Endodermal cell (in vitro differentiated cells): ENCODE results near the gene CACNA1F. TPM values are rescaled to one million over a fixed set of nuclear protein-coding genes. Genes with fewer than 3 reads are reported as not detected.

ENCODE experiments used
- DNase-seq: peaks from one replicate; pipeline ENCODE4 v3.0.0-alpha.2; 2017
- H3K27ac ChIP-seq: 2 replicates; pipeline ENCODE4 v1.5.1; 2013; ENCODE audit warnings: mild to moderate bottlenecking, low read depth, low read length, moderate library complexity
- H3K27me3 ChIP-seq: 2 replicates; pipeline ENCODE4 v1.6.1; 2013; ENCODE audit warnings: mild to moderate bottlenecking, low read length, moderate library complexity; ENCODE audit not compliant: insufficient read depth, control insufficient read depth, poor library complexity, severe bottlenecking
- H3K36me3 ChIP-seq: 2 replicates; pipeline ENCODE4 v1.7.0; 2013; ENCODE audit warnings: mild to moderate bottlenecking, low read length, moderate library complexity; ENCODE audit not compliant: control insufficient read depth, insufficient read depth
- H3K4me1 ChIP-seq: one replicate; pipeline ENCODE4 v1.7.0; 2013; ENCODE audit warnings: low read length; ENCODE audit not compliant: control insufficient read depth, insufficient read depth
- H3K4me3 ChIP-seq: 2 replicates; pipeline ENCODE4 v1.5.1; 2013; ENCODE audit warnings: mild to moderate bottlenecking, low read length, moderate library complexity
- H3K9ac ChIP-seq: 2 replicates; pipeline ENCODE4 v1.6.1; 2013; ENCODE audit warnings: mild to moderate bottlenecking, low read length, moderate library complexity; ENCODE audit not compliant: poor library complexity, severe bottlenecking; ENCODE audit errors: extremely low read depth
- H3K9me3 ChIP-seq: 2 replicates; pipeline ENCODE4 v1.6.1; 2013; ENCODE audit warnings: mild to moderate bottlenecking, low read length, moderate library complexity; ENCODE audit not compliant: control insufficient read depth
- H3K27ac Mint-ChIP-seq: 2 replicates; pipeline ENCODE4 v1.8.0; 2020; ENCODE audit warnings: mixed read lengths
- H3K27me3 Mint-ChIP-seq: 2 replicates; pipeline ENCODE4 v1.8.0; 2021; ENCODE audit warnings: mild to moderate bottlenecking, mixed read lengths; ENCODE audit not compliant: insufficient read depth
- H3K36me3 Mint-ChIP-seq: 2 replicates; pipeline ENCODE4 v1.8.0; 2020; ENCODE audit warnings: low read depth, mixed read lengths
- H3K4me1 Mint-ChIP-seq: 2 replicates; pipeline ENCODE4 v1.8.0; 2020; ENCODE audit warnings: mixed read lengths
- H3K4me3 Mint-ChIP-seq: 2 replicates; pipeline ENCODE4 v1.8.0; 2020; ENCODE audit warnings: mild to moderate bottlenecking, moderate library complexity, mixed read lengths
- H3K9me3 Mint-ChIP-seq: 2 replicates; pipeline ENCODE4 v1.8.0; 2020; ENCODE audit warnings: mild to moderate bottlenecking, mixed read lengths
- whole genome bisulfite sequencing, 2 experiments: methylation state at CpG; one replicate each; pipeline versions ENCODE4 v1.1.5 to v1.1.7; 2013; ENCODE audit warnings: missing lambda C conversion rate in 2 of 2, mixed read lengths in 1 of 2; ENCODE audit not compliant: insufficient coverage in 1 of 2, insufficient read length in 1 of 2; 5-methylcytosine and 5-hydroxymethylcytosine counted together
- long read RNA-seq, 4 experiments: library from polyadenylated mRNA in 2 of 4; library from RNA in 1 of 4; library from capped mRNA in 1 of 4; stranded (forward) in 3 of 4; unstranded in 1 of 4; transcript quantifications; one replicate each; pipeline ENCODE4 v2.0.0, GENCODE V29; 2020 to 2021; ENCODE audit warnings: inconsistent platforms in 1 of 4
- polyA plus RNA-seq, 2 experiments: library from polyadenylated mRNA; stranded (reverse); fragments of 50-300 nt; gene quantifications; one replicate each; pipeline ENCODE4 v1.2.3, GENCODE V29; 2013
- total RNA-seq, 2 donors: library from RNA; stranded (reverse); fragmentation: NEBNext Ultra II Directional in 1 of 2; extraction: Animal tissue kit (Norgen Biotek cat#: 25700) in 1 of 2; gene quantifications; 2 replicates in 1 of 2; 3 replicates in 1 of 2; pipeline ENCODE4 v1.2.1, GENCODE V29; 2021
- TF ChIP-seq, protein P1 (sequence below): fragments of 200-600 bp; sonication (generic); conservative IDR thresholded peaks from 2 replicates; pipeline ENCODE4 v1.5.0; 2021; ENCODE audit warnings: antibody characterized with exemption, mild to moderate bottlenecking

CACNA1F gene
- under 1 TPM; 0.42 to 0.70 TPM for total RNA-seq
- 0.43 TPM for polyA plus RNA-seq (2013, experiment 1 of 2)
- 0.46 TPM for polyA plus RNA-seq (2013, experiment 2 of 2)
- long read RNA-seq, experiment 1, partial matches to known transcripts, result 0 of 1 reads
- long read RNA-seq, experiment 1, other reads (novel, unspliced or antisense), result 1 of 1 reads
- long read RNA-seq, experiment 2, partial matches to known transcripts, result 0 of 1 reads
- long read RNA-seq, experiment 2, other reads (novel, unspliced or antisense), result 1 of 1 reads
- long read RNA-seq, experiment 3, partial matches to known transcripts, result 1 of 2 reads
- long read RNA-seq, experiment 3, other reads (novel, unspliced or antisense), result 1 of 2 reads
- long read RNA-seq, experiment 4, result 0 reads

DNA sequence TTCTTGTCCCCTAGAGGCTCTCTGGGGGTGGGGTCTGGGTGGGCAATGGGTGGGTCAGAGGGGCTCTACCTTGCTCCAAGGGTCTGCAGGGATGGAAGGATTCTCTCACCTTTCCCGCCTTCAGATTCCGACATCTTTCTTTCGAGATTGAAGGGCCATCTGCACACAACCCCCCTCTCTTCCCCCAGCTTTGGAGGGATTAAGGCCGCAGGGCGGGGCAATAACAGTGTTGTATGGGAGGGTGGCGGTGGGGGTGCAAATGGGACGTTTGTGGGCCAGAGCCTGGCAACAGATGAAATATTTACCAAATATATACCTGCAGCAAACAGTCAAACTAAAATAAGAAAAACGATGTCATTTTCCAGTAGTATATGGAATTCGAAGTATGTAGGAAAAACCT, at the start of gene CACNA1F:
CACNA1F (minus strand) TSS at position 165 of the 400 bp plus-strand sequence; CDS start at position 134, 31 bp downstream.
- no CpG with 5 or more reads among the region's 9 CpGs for WGBS, 2 experiments
- Mint-ChIP-seq H3K27ac (no peak within 1 kb of the TSS), H3K4me3 (no peak within 1 kb of the TSS), H3K4me1 (no peaks in the 10 kb centered on the region), H3K9me3 (peaks cover 61% of the 10 kb centered on the region), H3K27me3 (peaks cover 3% of the 10 kb centered on the region), H3K36me3 (no peaks in the 10 kb centered on the region)
- Histone ChIP-seq H3K9me3 (no peaks in the 10 kb centered on the region), H3K36me3 (no peaks in the 10 kb centered on the region), H3K27me3 (no peaks in the 10 kb centered on the region), H3K27ac (no peak within 1 kb of the TSS), H3K4me1 (no peaks in the 10 kb centered on the region), H3K4me3 (no peak within 1 kb of the TSS), H3K9ac (no peak within 1 kb of the TSS)
- DNase-seq, result no peak
- TF ChIP-seq, protein P1, sequence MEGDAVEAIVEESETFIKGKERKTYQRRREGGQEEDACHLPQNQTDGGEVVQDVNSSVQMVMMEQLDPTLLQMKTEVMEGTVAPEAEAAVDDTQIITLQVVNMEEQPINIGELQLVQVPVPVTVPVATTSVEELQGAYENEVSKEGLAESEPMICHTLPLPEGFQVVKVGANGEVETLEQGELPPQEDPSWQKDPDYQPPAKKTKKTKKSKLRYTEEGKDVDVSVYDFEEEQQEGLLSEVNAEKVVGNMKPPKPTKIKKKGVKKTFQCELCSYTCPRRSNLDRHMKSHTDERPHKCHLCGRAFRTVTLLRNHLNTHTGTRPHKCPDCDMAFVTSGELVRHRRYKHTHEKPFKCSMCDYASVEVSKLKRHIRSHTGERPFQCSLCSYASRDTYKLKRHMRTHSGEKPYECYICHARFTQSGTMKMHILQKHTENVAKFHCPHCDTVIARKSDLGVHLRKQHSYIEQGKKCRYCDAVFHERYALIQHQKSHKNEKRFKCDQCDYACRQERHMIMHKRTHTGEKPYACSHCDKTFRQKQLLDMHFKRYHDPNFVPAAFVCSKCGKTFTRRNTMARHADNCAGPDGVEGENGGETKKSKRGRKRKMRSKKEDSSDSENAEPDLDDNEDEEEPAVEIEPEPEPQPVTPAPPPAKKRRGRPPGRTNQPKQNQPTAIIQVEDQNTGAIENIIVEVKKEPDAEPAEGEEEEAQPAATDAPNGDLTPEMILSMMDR, result no peak

DNA sequence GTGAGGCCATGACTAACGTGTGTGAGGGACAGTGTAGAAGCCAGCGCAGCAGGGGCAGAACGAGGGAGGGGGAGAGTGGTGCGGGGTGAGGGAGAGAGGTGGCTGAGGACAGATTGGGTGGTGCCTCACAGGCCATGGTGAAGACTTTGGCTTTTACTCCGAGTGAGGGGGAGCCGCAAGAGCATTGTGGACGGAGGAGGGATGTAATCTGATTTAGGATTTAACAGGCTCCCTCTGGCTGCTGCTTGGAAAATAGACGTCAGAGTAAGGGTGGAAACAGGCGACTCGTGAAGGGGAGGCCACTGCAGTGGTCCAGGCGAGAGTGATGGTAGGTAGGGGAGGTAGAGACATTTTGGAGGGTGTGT, 49.5 kb upstream of the CACNA1F start:
- Histone ChIP-seq H3K36me3 (no peaks in the 10 kb centered on the region), H3K9me3 (no peaks in the 10 kb centered on the region), H3K4me1 (no peaks in the 10 kb centered on the region), H3K27me3 (no peaks in the 10 kb centered on the region), H3K9ac (no peak overlapping the region), H3K27ac (no peak overlapping the region), H3K4me3 (no peak overlapping the region)
- WGBS, 2 experiments, result 20 to 23% methylated on average over 1 to 10 of the region's 11 CpGs
- Mint-ChIP-seq H3K4me3 (peak overlapping the region; percentile 10), H3K36me3 (peaks cover 1% of the 10 kb centered on the region), H3K27ac (peak overlapping the region; percentile 90), H3K9me3 (peaks cover 65% of the 10 kb centered on the region), H3K4me1 (peaks cover 4% of the 10 kb centered on the region), H3K27me3 (no peaks in the 10 kb centered on the region)
- TF ChIP-seq, protein P1, result peak; percentile 59
- peak; percentile 82 for DNase-seq

DNA sequence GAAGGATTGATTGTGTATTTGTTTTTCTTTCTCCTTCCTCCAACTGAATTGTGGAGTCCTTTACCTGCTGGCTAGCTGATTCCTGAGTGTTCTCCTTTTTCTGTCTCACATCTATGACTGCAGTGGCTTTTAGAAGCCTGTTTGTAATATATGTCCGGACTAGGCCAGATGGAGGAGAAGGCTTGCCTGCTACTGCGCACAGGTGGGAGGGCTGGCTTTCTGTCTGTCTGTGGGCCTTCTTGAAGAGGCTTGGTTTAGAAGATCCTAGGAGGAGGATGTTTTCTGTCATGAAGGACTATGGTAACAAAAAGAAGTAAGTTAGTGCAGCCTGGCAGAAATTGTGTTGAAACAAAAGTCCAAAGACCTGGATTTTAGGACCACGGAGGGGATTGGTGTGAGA, 44.9 kb upstream of the CACNA1F start:
- Mint-ChIP-seq H3K4me3 (no peak overlapping the region), H3K36me3 (no peaks in the 10 kb centered on the region), H3K9me3 (peaks cover 82% of the 10 kb centered on the region), H3K27me3 (no peaks in the 10 kb centered on the region), H3K27ac (no peak overlapping the region), H3K4me1 (peaks cover 6% of the 10 kb centered on the region)
- no peak overlapping the region for H3K4me3 ChIP-seq
- DNase-seq, result no peak
- H3K9ac ChIP-seq, result no peak overlapping the region
- TF ChIP-seq, protein P1, result no peak
- H3K4me1 ChIP-seq, result no peaks in the 10 kb centered on the region
- H3K27me3 ChIP-seq, result no peaks in the 10 kb centered on the region
- H3K9me3 ChIP-seq, result no peaks in the 10 kb centered on the region
- no peaks in the 10 kb centered on the region for H3K36me3 ChIP-seq
- 97 to 100% methylated on average over 2 to 3 of the region's 3 CpGs for WGBS, 2 experiments
- no peak overlapping the region for H3K27ac ChIP-seq
